Measurements from ENCODE around the gene LMAN1.

GRCh38 chr18:59328683-59329082, 30.4 kb downstream of the LMAN1 start:
- no peak for TF ChIP-seq POLR2A (IDR thresholded peaks at IDR 0.05)
- TF ChIP-seq CTCF (IDR thresholded peaks at IDR 0.05): no peak
- no peak for TF ChIP-seq EP300 (IDR thresholded peaks at IDR 0.05)

Measured in tibial nerve (tissue), 4 donors.